ENCODE data around the gene CCNH. TPM values are rescaled to one million over a fixed set of nuclear protein-coding genes. Genes with fewer than 3 reads are reported as not detected.

The CCNH gene
- total RNA-seq, 1 donor: 80.3 TPM

DNA sequence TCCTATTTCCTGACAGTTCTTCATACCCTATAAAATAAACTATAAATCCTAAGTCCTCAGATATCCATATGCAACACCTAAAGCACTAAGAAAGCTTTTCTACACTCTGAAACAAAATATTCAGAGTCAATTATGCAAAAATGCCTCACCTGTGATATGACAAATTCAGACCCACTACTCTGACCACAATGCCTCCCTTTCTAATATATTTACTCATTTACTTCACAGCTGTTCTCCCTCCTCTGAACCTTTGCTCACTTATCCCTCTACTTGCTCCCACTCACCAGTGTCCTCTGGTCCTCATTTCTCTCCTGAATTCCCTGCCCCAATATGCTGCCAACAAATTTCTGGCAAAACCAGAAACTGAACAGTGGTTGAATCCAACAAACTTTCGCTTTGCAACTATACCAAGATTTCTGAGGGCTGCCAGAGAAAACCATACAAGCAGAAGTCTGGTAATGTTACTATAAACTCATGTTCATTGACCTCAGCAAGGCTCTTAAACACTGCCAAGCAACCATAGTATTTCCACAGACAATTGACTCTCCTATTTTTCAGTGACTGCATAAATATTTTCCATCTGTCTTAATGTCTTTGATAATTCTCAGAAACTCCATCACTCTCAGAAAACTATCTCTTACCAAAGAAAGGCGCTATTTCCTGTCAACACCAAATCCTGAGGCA is 7.1 kb downstream of the CCNH start:
- H3K79me2 ChIP-seq (ENCODE audit: insufficient read depth, low read length): peaks cover 36% of the 10 kb centered on the region
- H3K4me2 ChIP-seq (ENCODE audit: insufficient read depth, low read length): no peak overlapping the region
- no peak overlapping the region for H3K27ac ChIP-seq (ENCODE audit: low read depth, low read length)
- H3K9me3 ChIP-seq (ENCODE audit: low read depth, low read length): no peaks in the 10 kb centered on the region
- TF ChIP-seq, protein P1, sequence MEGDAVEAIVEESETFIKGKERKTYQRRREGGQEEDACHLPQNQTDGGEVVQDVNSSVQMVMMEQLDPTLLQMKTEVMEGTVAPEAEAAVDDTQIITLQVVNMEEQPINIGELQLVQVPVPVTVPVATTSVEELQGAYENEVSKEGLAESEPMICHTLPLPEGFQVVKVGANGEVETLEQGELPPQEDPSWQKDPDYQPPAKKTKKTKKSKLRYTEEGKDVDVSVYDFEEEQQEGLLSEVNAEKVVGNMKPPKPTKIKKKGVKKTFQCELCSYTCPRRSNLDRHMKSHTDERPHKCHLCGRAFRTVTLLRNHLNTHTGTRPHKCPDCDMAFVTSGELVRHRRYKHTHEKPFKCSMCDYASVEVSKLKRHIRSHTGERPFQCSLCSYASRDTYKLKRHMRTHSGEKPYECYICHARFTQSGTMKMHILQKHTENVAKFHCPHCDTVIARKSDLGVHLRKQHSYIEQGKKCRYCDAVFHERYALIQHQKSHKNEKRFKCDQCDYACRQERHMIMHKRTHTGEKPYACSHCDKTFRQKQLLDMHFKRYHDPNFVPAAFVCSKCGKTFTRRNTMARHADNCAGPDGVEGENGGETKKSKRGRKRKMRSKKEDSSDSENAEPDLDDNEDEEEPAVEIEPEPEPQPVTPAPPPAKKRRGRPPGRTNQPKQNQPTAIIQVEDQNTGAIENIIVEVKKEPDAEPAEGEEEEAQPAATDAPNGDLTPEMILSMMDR (IDR thresholded peaks at IDR 0.05; ENCODE audit: extremely low read depth, low read depth, low read length): no peak
- no peaks in the 10 kb centered on the region for H4K20me1 ChIP-seq (ENCODE audit: insufficient read depth, low read length)
- H2AFZ ChIP-seq (ENCODE audit: low read length): no peak overlapping the region
- H3K36me3 ChIP-seq (ENCODE audit: insufficient read depth, low read length): peaks cover 82% of the 10 kb centered on the region
- H3K27me3 ChIP-seq (ENCODE audit: insufficient read depth, low read length): no peaks in the 10 kb centered on the region
- no peak for DNase-seq (ENCODE audit: insufficient read length, low spot score, missing footprints)
- peaks cover 7% of the 10 kb centered on the region for H3K4me1 ChIP-seq (ENCODE audit: insufficient read depth, low read length)
- H3K4me3 ChIP-seq (ENCODE audit: insufficient read depth, low read length): no peak overlapping the region

- Histone ChIP-seq H3K9me3 (ENCODE audit: low read depth, low read length) (no peaks in the 10 kb centered on the region), H3K4me1 (ENCODE audit: insufficient read depth, low read length) (peaks cover 3% of the 10 kb centered on the region), H3K79me2 (ENCODE audit: insufficient read depth, low read length) (peaks cover 30% of the 10 kb centered on the region), H3K27me3 (ENCODE audit: insufficient read depth, low read length) (no peaks in the 10 kb centered on the region), H4K20me1 (ENCODE audit: insufficient read depth, low read length) (no peaks in the 10 kb centered on the region), H3K36me3 (ENCODE audit: insufficient read depth, low read length) (peaks cover 77% of the 10 kb centered on the region), H3K4me3 (ENCODE audit: insufficient read depth, low read length) (no peak overlapping the region), H2AFZ (ENCODE audit: low read length) (no peak overlapping the region), H3K4me2 (ENCODE audit: insufficient read depth, low read length) (no peak overlapping the region), H3K27ac (ENCODE audit: low read depth, low read length) (no peak overlapping the region)
- DNase-seq (ENCODE audit: insufficient read length, low spot score, missing footprints): no peak
- TF ChIP-seq, protein P1 (IDR thresholded peaks at IDR 0.05; ENCODE audit: extremely low read depth, low read depth, low read length): no peak
Observed at GRCh38 chr5:87404359-87404758, 8.4 kb downstream of the CCNH start.

GRCh38 chr5:87403899-87404298 is 8.8 kb downstream of the CCNH start:
- no peak overlapping the region for H3K4me3 ChIP-seq (ENCODE audit: insufficient read depth, low read length)
- H3K9me3 ChIP-seq (ENCODE audit: low read depth, low read length): no peaks in the 10 kb centered on the region
- no peaks in the 10 kb centered on the region for H4K20me1 ChIP-seq (ENCODE audit: insufficient read depth, low read length)
- peaks cover 6% of the 10 kb centered on the region for H3K4me1 ChIP-seq (ENCODE audit: insufficient read depth, low read length)
- DNase-seq (ENCODE audit: insufficient read length, low spot score, missing footprints): no peak
- H3K27ac ChIP-seq (ENCODE audit: low read depth, low read length): no peak overlapping the region
- H3K4me2 ChIP-seq (ENCODE audit: insufficient read depth, low read length): no peak overlapping the region
- peaks cover 30% of the 10 kb centered on the region for H3K79me2 ChIP-seq (ENCODE audit: insufficient read depth, low read length)
- H2AFZ ChIP-seq (ENCODE audit: low read length): no peak overlapping the region
- no peaks in the 10 kb centered on the region for H3K27me3 ChIP-seq (ENCODE audit: insufficient read depth, low read length)
- TF ChIP-seq, protein P1 (IDR thresholded peaks at IDR 0.05; ENCODE audit: extremely low read depth, low read depth, low read length): no peak
- peaks cover 79% of the 10 kb centered on the region for H3K36me3 ChIP-seq (ENCODE audit: insufficient read depth, low read length)

GRCh38 chr5:87403409-87403808 is 9.3 kb downstream of the CCNH start:
- H3K4me3 ChIP-seq (ENCODE audit: insufficient read depth, low read length): no peak overlapping the region
- no peak for DNase-seq (ENCODE audit: insufficient read length, low spot score, missing footprints)
- H3K27me3 ChIP-seq (ENCODE audit: insufficient read depth, low read length): no peaks in the 10 kb centered on the region
- H3K4me1 ChIP-seq (ENCODE audit: insufficient read depth, low read length): peaks cover 9% of the 10 kb centered on the region
- no peaks in the 10 kb centered on the region for H4K20me1 ChIP-seq (ENCODE audit: insufficient read depth, low read length)
- no peak overlapping the region for H3K4me2 ChIP-seq (ENCODE audit: insufficient read depth, low read length)
- no peak overlapping the region for H3K27ac ChIP-seq (ENCODE audit: low read depth, low read length)
- H2AFZ ChIP-seq (ENCODE audit: low read length): no peak overlapping the region
- H3K9me3 ChIP-seq (ENCODE audit: low read depth, low read length): no peaks in the 10 kb centered on the region
- H3K36me3 ChIP-seq (ENCODE audit: insufficient read depth, low read length): peaks cover 78% of the 10 kb centered on the region
- TF ChIP-seq, protein P1 (IDR thresholded peaks at IDR 0.05; ENCODE audit: extremely low read depth, low read depth, low read length): no peak
- peaks cover 27% of the 10 kb centered on the region for H3K79me2 ChIP-seq (ENCODE audit: insufficient read depth, low read length)
